Ramos (cell line): ENCODE data around the gene CR1.
"Not testable (repeated sequence)": the region's sequence is repeated elsewhere in the genome, so short reads cannot be mapped to it uniquely, and the experiment has no call there.

Experiments
- in situ Hi-C: fragments of 300-500 bp; cut with MboI; formaldehyde crosslinking; loops from one replicate; pipeline ENCODE4 v1.14.3; 2022; ENCODE audit warnings: low sequenced_read_pairs; ENCODE audit not compliant: unreplicated experiment

Gene CR1

DNA sequence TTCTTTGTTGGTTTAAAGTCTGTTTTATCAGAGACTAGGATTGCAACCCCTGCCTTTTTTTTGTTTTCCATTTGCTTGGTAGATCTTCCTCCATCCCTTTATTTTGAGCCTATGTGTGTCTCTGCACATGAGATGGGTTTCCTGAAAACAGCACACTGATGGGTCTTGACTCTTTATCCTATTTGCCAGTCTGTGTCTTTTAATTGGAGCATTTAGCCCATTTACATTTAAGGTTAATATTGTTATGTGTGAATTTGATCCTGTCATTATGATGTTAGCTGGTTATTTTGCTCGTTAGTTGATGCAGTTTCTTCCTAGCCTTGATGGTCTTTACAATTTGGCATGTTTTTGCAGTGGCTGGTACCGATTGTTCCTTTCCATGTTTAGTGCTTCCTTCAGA is 165.5 kb downstream of the CR1 start:
- in situ Hi-C loops: not testable (repeated sequence)

DNA sequence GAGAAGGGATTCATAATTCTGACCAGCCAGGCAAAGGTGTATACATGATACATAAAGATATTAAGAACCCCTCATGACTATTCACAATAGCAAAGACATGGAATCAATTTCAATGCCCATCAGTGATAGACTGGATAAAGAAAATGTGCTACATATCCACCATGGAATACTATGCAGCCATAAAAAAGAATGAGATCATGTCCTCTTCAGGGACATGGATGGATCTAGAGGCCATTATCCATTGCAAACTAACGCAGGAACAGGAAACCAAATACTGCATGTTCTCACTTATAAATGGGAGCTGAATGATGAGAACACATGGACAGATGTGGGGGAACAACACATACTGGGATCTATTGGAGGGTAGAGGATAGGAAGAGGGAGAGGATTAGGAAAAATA is 170.4 kb downstream of the CR1 start:
- in situ Hi-C loops: no loop called here

DNA sequence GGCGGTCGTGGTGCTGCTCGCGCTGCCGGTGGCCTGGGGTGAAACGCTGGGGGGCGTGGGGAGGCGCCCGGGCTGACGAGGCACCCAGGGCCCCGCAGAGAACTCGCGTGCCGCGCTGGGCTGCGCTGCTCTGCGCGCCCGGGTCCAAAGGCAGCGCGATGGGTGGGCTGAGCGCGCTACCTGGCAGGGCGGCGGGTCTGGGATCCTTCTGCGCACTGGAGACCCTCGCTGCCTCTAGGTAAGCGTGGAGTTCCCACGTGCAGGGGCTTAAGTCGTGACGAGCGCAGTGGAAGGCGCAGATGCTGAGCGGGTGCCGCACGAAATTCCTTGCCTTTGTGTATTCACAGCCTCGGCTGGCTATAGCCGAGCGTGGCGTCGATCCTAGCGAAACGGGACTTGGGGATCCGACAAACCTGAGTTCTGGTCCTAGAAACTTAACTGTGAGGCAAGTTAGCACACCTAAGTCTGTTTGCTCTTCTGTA is 173.6 kb downstream of the CR1 start:
- in situ Hi-C loops: no loop called here

DNA sequence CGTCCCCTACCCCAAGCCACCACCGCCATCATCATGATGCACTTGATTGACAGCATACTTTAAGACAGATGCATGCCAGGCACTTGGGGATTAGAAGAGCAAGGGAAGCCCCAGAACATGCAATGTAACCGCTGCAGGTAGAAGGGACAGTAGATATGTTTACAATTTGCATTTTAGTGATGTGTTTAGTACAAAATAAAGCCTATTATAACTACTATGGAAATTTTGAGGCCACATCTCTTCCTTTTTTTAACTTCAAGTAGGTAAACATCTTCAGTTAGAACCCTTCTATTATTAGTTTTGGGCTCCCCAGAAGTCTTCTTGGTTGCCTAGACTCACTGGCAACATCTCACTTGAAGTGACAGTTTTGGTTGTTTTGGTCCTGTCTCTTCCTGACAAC is 174.2 kb downstream of the CR1 start:
- in situ Hi-C loops: no loop called here

DNA sequence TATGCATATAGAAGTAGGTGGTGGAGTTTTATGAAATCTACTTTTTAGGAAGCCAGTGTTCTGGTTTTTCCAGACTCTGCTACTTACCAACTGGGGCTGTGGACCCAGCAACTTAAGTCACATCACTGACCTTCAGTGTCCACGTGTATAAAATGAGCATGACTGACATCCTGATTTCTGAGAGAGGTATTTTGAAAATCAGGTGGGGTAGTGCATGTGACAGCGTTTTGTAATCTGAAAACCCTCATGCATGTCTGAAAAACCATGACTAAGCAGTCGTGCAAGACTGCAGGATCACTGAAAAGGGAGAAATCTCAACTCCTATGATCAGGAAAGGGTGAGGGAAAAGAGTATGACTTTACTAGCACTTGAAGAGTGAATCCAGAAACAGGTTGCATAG is 175.0 kb downstream of the CR1 start:
- in situ Hi-C loops: no loop called here

DNA sequence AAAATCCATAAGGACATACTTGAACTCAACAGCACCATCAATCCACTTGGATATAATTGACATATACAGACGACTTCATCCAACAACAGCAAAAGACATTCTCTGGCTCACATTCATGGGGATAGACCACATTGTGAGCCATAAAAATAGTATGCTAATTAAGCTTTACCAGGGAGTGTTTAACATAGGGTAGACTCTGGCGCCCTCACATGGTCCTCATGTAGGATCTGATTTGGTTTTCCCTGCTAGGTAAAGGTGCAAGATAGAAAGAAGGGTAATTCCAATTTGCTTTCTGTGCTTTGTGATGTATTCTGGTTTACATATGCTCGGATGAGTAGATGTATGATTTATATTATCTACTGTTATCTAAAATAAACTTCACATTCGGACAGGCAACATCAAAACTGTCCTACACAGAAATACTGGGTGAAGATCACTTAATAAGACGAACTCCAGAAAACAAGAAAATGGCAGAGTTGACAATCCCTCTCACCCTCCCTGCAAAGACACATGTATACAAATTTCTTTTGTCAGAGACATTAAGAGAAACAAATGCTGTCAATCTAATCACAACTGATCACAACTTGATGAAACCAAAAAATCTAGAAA is 176.7 kb downstream of the CR1 start:
- in situ Hi-C loops: no loop called here

DNA sequence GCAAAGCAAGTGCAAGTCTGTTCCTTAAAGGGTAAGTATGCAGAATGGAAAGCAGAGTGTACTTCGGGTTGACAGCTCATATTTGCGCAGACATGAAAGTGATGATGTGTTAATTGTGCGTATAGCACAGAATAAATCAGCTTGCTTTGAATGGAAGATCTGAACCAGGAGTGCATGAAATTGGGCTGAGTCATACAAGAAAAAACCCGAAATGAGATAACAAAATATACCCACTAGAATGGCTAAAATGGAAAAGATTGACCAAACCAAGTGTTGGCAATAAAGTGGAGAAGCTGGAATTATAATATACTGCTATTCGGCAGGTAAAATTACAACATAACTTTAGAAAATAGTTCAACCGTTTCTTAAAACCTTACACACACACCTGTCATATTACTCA is 177.4 kb downstream of the CR1 start:
- in situ Hi-C loops: no loop called here

DNA sequence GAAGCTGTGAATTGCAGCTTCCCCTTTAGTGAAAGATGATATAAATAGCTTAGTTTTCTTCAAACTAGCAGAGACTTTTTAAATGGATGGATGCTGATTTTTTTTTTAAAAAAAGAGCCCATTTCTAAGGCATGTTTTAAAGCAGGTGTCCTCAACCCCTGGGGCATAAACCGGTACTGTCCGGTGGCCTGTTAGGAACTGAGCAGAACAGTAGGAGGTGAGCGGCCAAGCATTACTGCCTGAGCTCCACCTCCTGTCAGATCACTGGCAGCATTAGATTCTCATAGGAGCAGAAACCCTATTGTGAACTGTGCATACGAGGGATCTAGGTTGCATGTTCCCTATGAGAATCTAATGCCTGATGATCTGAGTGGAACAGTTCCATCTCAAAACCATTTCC is 180.2 kb downstream of the CR1 start:
- in situ Hi-C loops: no loop called here

DNA sequence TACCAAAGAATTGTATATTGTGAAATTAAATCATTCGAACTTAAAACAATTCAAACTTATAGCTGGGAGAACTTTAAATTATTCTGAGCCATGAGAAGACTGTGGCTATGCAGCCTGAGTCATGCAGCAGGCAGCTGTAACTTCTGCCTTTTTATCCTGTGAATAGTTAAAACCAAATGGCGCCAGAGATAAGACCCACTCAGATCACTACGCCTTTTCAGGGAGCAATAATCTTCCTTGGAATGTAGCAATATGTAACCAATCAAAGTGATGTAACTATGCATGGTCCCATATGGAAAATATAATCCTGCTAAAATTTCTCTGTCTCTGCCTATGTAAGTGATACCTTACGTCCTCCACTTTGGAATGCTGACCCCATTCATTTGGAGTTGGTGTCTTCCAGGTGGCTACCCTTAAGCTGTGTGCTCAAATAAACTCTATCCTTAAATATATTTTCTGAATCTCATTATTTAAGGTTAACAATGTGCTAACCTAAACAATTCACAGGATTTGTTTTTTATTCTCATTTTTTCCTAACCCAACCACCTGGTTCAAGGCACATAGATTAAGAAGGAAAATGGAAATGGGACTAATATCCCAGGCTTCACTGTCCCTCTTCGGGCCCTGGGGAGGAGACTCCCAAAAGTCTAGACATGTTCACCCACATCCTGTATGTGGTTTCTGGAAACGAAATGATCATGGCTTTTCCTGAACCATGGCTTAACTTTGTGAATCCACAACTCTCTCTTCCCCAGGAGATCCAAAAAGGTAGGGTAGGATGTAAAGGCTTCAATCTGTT is 184.8 kb downstream of the CR1 start:
- in situ Hi-C loops: not testable (repeated sequence)

DNA sequence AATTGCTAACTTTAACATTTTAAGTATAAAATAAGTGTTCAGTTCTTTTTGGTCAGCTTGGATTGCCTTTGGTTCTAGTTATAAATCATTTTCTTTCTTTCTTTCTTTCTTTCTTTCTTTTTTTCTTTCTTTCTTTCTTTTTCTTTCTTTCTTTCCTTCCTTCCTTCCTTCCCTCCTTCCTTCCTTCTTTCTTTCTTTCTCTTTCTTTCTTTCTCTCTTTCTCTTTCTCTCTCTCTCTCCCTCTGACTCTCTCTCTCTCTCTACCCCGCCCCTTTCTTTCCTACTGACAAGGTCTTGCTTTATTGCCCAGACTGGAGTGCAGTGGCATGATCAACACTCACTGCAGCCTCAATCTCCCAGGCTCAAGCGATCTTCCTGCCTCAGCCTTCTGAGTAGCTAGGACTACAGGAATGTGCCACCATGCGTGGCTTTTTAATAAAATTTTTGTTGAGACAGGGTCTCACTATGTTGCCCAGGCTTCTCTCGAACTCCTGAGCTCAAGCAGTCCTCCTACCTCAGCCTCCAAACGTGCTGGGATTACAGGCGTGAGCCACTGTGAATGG is 187.0 kb downstream of the CR1 start:
- in situ Hi-C loops: not testable (repeated sequence)

DNA sequence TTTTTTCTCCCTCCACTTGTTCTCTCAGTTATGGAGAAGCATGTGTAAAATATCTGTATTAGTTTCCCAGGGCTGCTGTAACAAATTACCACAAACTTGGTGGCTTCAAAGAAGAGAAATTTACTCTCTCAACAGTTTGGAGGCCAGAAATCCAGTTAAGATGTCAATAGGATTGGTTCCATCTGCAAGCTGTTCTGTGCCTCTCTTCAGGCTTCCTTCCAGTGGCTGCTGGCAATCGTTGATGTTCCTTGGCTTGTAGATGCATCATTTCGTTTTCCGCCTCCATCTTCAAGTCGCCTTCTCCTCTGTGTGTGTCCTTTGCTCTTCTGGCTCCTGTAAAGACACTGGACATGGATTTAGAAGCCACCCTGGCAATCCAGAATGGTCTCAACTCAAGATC is 194.6 kb downstream of the CR1 start:
- in situ Hi-C loops: not testable (repeated sequence)

DNA sequence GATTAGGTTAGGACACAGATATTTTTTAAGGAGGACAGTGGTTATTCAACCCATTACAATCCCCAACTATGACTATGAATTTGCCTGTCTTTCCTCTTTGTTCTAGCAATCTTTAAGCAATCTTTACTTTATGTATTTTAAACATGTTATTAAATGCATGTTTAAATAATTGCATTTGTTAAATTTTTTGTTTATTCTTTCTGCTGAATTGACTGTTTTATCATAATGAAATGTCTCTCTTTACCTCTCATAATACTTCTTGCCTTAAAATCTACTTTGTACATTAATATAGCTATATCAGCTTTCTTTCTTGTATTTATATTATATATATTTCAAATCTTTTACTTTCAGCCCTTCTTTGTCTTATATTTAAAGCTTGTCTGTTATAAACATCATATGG is 195.1 kb downstream of the CR1 start:
- in situ Hi-C loops: no loop called here
